Sigmoid colon (tissue), 4 donors: ENCODE measurements around the gene NPC1.

Experiments used
- POLR2A ChIP-seq, 2 donors: fragments of 450-650 bp; IDR thresholded peaks; one replicate each; pipeline ENCODE4 v1.6.1; 2016; ENCODE audit warnings: antibody characterized with exemption in 2 of 2, mild to moderate bottlenecking in 2 of 2, moderate library complexity in 2 of 2
- POLR2AphosphoS5 ChIP-seq, 4 donors: sonication (generic); formaldehyde crosslinking; IDR thresholded peaks; one replicate each; pipeline ENCODE4 v1.6.1; 2017; ENCODE audit warnings: antibody characterized with exemption in 4 of 4
- TF ChIP-seq, protein P1 (sequence below), 4 experiments: fragments of 450-650 bp in 3 of 4; fragments of 200-600 bp in 1 of 4; IDR thresholded peaks; one replicate each; pipeline ENCODE4 v1.5.1; 2016 to 2019; ENCODE audit warnings: antibody characterized with exemption in 4 of 4, mild to moderate bottlenecking in 3 of 4, moderate library complexity in 2 of 4

DNA sequence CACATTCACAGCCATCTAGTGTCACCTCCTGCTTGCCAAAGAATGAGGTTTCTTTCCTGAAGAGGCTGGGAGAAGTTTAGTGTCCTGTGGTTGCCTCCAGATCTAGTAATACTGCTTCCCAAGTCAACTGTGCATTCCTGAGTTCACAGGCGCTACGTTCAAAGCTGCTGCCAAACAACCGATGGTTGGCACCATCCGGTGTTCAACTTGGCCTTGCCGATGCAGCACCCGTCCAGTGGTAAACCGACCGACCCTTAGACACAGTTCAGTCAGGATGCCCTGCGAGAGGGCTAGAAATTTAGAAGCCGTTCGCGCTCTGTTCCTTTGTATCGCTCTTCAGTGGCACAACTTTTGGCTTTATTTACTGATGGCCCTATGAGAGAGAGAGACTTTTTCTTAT is 54.4 kb downstream of the NPC1 start:
- TF ChIP-seq, protein P1, sequence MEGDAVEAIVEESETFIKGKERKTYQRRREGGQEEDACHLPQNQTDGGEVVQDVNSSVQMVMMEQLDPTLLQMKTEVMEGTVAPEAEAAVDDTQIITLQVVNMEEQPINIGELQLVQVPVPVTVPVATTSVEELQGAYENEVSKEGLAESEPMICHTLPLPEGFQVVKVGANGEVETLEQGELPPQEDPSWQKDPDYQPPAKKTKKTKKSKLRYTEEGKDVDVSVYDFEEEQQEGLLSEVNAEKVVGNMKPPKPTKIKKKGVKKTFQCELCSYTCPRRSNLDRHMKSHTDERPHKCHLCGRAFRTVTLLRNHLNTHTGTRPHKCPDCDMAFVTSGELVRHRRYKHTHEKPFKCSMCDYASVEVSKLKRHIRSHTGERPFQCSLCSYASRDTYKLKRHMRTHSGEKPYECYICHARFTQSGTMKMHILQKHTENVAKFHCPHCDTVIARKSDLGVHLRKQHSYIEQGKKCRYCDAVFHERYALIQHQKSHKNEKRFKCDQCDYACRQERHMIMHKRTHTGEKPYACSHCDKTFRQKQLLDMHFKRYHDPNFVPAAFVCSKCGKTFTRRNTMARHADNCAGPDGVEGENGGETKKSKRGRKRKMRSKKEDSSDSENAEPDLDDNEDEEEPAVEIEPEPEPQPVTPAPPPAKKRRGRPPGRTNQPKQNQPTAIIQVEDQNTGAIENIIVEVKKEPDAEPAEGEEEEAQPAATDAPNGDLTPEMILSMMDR (IDR thresholded peaks at IDR 0.05), result no peak
- no peak for TF ChIP-seq POLR2A (IDR thresholded peaks at IDR 0.05)
- peak in 1 of 4 donors; percentile 12 for TF ChIP-seq POLR2AphosphoS5 (IDR thresholded peaks at IDR 0.05)
